CD14-positive monocyte (primary cell): ENCODE data around the gene PHF13. TPM values are rescaled to one million over a fixed set of nuclear protein-coding genes. Genes with fewer than 3 reads are reported as not detected.

Experiments
- DNase-seq, 3 donors: peaks; one replicate each; pipeline ENCODE4 v3.0.0-alpha.2; 2011 to 2022
- H2AFZ ChIP-seq: 2 replicates; pipeline ENCODE4 v1.6.0; 2012; ENCODE audit warnings: mild to moderate bottlenecking, low read depth, low read length, inconsistent platforms; ENCODE audit not compliant: insufficient read depth, poor library complexity, severe bottlenecking
- H3K27ac ChIP-seq, 2 donors: 1 replicate in 1 of 2; 2 replicates in 1 of 2; pipeline ENCODE4 v1.5.1; 2012 to 2013; ENCODE audit warnings: low read length in 2 of 2, control low read depth in 1 of 2, inconsistent platforms in 1 of 2, low read depth in 1 of 2, mild to moderate bottlenecking in 1 of 2
- H3K27me3 ChIP-seq, 2 donors: one replicate each; pipeline versions ENCODE4 v1.6.0 to v1.6.1; 2011 to 2013; ENCODE audit warnings: low read length in 2 of 2; ENCODE audit not compliant: control insufficient read depth in 2 of 2, insufficient read depth in 2 of 2
- H3K36me3 ChIP-seq, 2 donors: replicated peaks in 1 of 2; 1 replicate in 1 of 2; 2 replicates in 1 of 2; pipeline versions ENCODE4 v1.5.1 to v1.6.1; 2012 to 2013; ENCODE audit warnings: low read length in 2 of 2, control low read depth in 1 of 2, inconsistent platforms in 1 of 2, mild to moderate bottlenecking in 1 of 2; ENCODE audit not compliant: insufficient read depth in 2 of 2, control insufficient read depth in 1 of 2
- H3K4me1 ChIP-seq, 2 donors: 1 replicate in 1 of 2; 2 replicates in 1 of 2; pipeline versions ENCODE4 v1.5.1 to v1.6.1; 2012 to 2013; ENCODE audit warnings: low read length in 2 of 2, control low read depth in 1 of 2, inconsistent platforms in 1 of 2, mild to moderate bottlenecking in 1 of 2, moderate library complexity in 1 of 2; ENCODE audit not compliant: insufficient read depth in 2 of 2, control insufficient read depth in 1 of 2
- H3K4me2 ChIP-seq: replicated peaks from 2 replicates; pipeline ENCODE3; 2012; ENCODE audit warnings: low read length, moderate library complexity, mild to moderate bottlenecking; ENCODE audit not compliant: poor library complexity, severe bottlenecking; ENCODE audit errors: extremely low read depth
- H3K4me3 ChIP-seq, 3 experiments: fragments of 200-600 bp in 1 of 3; sonication (generic) in 1 of 3; replicated peaks in 1 of 3; 1 replicate in 2 of 3; 2 replicates in 1 of 3; pipeline ENCODE4 v1.5.1; 2011 to 2013; ENCODE audit warnings: low read length in 3 of 3, mild to moderate bottlenecking in 3 of 3, control low read depth in 2 of 3, low read depth in 2 of 3, inconsistent platforms in 1 of 3, moderate library complexity in 1 of 3
- H3K79me2 ChIP-seq: 2 replicates; pipeline ENCODE4 v1.6.0; 2012; ENCODE audit warnings: mild to moderate bottlenecking, control low read depth, inconsistent platforms, low read length, moderate library complexity; ENCODE audit not compliant: insufficient read depth
- H3K9ac ChIP-seq: 2 replicates; pipeline ENCODE4 v1.6.0; 2017; ENCODE audit warnings: low read length, mild to moderate bottlenecking; ENCODE audit not compliant: insufficient read depth, poor library complexity, severe bottlenecking
- H3K9me3 ChIP-seq, 2 donors: replicated peaks in 1 of 2; 1 replicate in 1 of 2; 2 replicates in 1 of 2; pipeline versions ENCODE4 v1.5.1 to v1.6.1; 2012 to 2013; ENCODE audit warnings: low read length in 2 of 2, control low read depth in 1 of 2; ENCODE audit not compliant: control insufficient read depth in 1 of 2, insufficient read depth in 1 of 2
- H4K20me1 ChIP-seq: 2 replicates; pipeline ENCODE4 v1.6.0; 2012; ENCODE audit warnings: mild to moderate bottlenecking, low read length, control low read depth, moderate library complexity; ENCODE audit not compliant: insufficient read depth
- H3K27ac Mint-ChIP-seq, 7 donors: one replicate each; pipeline ENCODE4 v1.8.0; 2020; ENCODE audit warnings: mild to moderate bottlenecking in 7 of 7, mixed read lengths in 7 of 7, moderate library complexity in 6 of 7, inconsistent platforms in 2 of 7
- H3K27me3 Mint-ChIP-seq, 3 donors: one replicate each; pipeline ENCODE4 v1.8.0; 2021 to 2022; ENCODE audit warnings: low read depth in 3 of 3, mild to moderate bottlenecking in 3 of 3, mixed read lengths in 3 of 3, moderate library complexity in 3 of 3, inconsistent platforms in 1 of 3
- H3K36me3 Mint-ChIP-seq, 2 donors: one replicate each; pipeline ENCODE4 v1.8.0; 2020; ENCODE audit warnings: mixed read lengths in 2 of 2, inconsistent platforms in 1 of 2, mild to moderate bottlenecking in 1 of 2
- H3K4me1 Mint-ChIP-seq: one replicate; pipeline ENCODE4 v1.8.0; 2020; ENCODE audit warnings: mild to moderate bottlenecking, mixed read lengths
- H3K4me3 Mint-ChIP-seq, 2 donors: one replicate each; pipeline ENCODE4 v1.8.0; 2020; ENCODE audit warnings: mild to moderate bottlenecking in 2 of 2, mixed read lengths in 2 of 2, moderate library complexity in 1 of 2
- H3K9me3 Mint-ChIP-seq, 7 donors: one replicate each; pipeline ENCODE4 v1.8.0; 2020 to 2022; ENCODE audit warnings: mixed read lengths in 7 of 7, mild to moderate bottlenecking in 6 of 7, moderate library complexity in 6 of 7, inconsistent platforms in 2 of 7
- WGBS: methylation state at CpG from one replicate; pipeline ENCODE4 v1.1.5; 2013; ENCODE audit warnings: missing lambda C conversion rate; ENCODE audit not compliant: insufficient coverage; 5-methylcytosine and 5-hydroxymethylcytosine counted together
- intact Hi-C, 2 donors: fragments of 100-400 bp; cut with micrococcal nuclease; formaldehyde crosslinking; loops; one replicate each; pipeline versions ENCODE4 v1.15.0 to v1.15.1; 2023
- polyA plus RNA-seq, 3 donors: library from polyadenylated mRNA; depleted of rRNA in 1 of 3; unstranded in 2 of 3; stranded (reverse) in 1 of 3; fragments of 300-500 nt in 2 of 3; fragments of >200 nt in 1 of 3; fragmentation: Illumina TruSeq in 2 of 3; gene quantifications; 1 replicate in 2 of 3; 2 replicates in 1 of 3; pipeline ENCODE4 v1.2.3, GENCODE V29; 2012 to 2021
- TF ChIP-seq, protein P1 (sequence below): fragments of 200-600 bp; IDR thresholded peaks from one replicate; pipeline ENCODE4 v1.8.0; 2022; ENCODE audit warnings: antibody characterized with exemption, mild to moderate bottlenecking

Gene PHF13
- polyA plus RNA-seq, 3 donors: 1.0 to 7.3 (median 1.7) TPM

DNA sequence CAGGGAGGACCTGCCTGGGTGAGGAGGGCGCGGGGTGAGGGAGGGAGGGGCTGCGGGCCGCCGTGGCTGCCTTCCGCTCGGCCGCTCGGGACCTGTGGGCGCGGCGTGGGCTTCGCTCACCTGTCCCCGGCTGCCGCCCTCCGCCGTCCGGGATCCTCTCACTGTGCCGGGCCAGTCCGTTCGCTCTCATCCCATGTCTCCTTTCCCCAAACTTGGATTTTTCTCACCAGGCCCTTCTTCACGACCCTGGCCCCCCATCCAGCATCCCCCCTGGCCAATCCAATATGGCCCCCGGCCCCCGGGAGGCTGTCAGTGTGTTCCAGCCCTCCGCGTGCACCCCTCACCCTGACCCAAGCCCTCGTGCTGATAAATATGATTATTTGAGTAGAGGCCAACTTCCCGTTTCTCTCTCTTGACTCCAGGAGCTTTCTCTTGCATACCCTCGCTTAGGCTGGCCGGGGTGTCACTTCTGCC is 33.4 kb upstream of the PHF13 start:
- DNase-seq: peak; percentile 58 to 73 (median 61)
- H3K27me3 ChIP-seq: no peaks in the 10 kb centered on the region
- H4K20me1 ChIP-seq: peaks cover 41% of the 10 kb centered on the region
- H3K9me3 Mint-ChIP-seq: peaks cover 0 to 3% (median 0%) of the 10 kb centered on the region in 7 donors
- H3K9me3 ChIP-seq: no peaks in the 10 kb centered on the region
- peak overlapping the region; percentile 61 to 83 (median 76) for H3K4me3 ChIP-seq
- peak overlapping the region; percentile 96 to 97 for H3K4me3 Mint-ChIP-seq
- H3K4me1 ChIP-seq: peaks cover 33 to 34% of the 10 kb centered on the region in 2 donors
- peaks cover 0 to 6% of the 10 kb centered on the region in 2 donors for H3K36me3 ChIP-seq
- H3K27ac ChIP-seq: peak overlapping the region; percentile 88 to 97
- TF ChIP-seq, protein P1, sequence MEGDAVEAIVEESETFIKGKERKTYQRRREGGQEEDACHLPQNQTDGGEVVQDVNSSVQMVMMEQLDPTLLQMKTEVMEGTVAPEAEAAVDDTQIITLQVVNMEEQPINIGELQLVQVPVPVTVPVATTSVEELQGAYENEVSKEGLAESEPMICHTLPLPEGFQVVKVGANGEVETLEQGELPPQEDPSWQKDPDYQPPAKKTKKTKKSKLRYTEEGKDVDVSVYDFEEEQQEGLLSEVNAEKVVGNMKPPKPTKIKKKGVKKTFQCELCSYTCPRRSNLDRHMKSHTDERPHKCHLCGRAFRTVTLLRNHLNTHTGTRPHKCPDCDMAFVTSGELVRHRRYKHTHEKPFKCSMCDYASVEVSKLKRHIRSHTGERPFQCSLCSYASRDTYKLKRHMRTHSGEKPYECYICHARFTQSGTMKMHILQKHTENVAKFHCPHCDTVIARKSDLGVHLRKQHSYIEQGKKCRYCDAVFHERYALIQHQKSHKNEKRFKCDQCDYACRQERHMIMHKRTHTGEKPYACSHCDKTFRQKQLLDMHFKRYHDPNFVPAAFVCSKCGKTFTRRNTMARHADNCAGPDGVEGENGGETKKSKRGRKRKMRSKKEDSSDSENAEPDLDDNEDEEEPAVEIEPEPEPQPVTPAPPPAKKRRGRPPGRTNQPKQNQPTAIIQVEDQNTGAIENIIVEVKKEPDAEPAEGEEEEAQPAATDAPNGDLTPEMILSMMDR: no peak
- peaks cover 0 to 3% (median 1%) of the 10 kb centered on the region in 3 donors for H3K27me3 Mint-ChIP-seq
- H3K4me1 Mint-ChIP-seq: peaks cover 39% of the 10 kb centered on the region
- peak overlapping the region; percentile 88 for H3K4me2 ChIP-seq
- H3K79me2 ChIP-seq: peaks cover 37% of the 10 kb centered on the region
- intact Hi-C loops: loop anchor here (1.0 to 5.0 kb wide), 3 partner anchors 21 to 37 kb away; partner anchors contain the start of gene PHF13 (in 1 of the 2)
- peaks cover 5 to 8% of the 10 kb centered on the region in 2 donors for H3K36me3 Mint-ChIP-seq
- peak overlapping the region; percentile 99 for H3K9ac ChIP-seq
- peak overlapping the region; percentile 97 to 100 (median 99) for H3K27ac Mint-ChIP-seq
- H2AFZ ChIP-seq: peak overlapping the region; percentile 70
- 0% methylated on average over 25 of the region's 30 CpGs for WGBS

DNA sequence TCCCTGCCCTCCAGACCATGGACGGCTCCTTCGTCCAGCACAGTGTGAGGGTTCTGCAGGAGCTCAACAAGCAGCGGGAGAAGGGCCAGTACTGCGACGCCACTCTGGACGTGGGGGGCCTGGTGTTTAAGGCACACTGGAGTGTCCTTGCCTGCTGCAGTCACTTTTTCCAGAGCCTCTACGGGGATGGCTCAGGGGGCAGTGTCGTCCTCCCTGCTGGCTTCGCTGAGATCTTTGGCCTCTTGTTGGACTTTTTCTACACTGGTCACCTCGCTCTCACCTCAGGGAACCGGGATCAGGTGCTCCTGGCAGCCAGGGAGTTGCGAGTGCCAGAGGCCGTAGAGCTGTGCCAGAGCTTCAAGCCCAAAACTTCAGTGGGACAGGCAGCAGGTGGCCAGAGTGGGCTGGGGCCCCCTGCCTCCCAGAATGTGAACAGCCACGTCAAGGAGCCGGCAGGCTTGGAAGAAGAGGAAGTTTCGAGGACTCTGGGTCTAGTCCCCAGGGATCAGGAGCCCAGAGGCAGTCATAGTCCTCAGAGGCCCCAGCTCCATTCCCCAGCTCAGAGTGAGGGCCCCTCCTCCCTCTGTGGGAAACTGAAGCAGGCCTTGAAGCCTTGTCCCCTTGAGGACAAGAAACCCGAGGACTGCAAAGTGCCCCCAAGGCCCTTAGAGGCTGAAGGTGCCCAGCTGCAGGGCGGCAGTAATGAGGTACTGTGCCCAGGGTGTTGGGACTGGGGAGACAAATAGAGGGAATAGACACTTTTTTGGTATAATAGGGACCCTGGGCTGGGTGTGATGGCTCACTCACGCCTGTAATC is 32.7 kb upstream of the PHF13 start:
- H3K4me3 ChIP-seq: peak overlapping the region; percentile 61 to 83 (median 76)
- peaks cover 0 to 3% (median 0%) of the 10 kb centered on the region in 3 donors for H3K27me3 Mint-ChIP-seq
- peaks cover 0 to 3% (median 0%) of the 10 kb centered on the region in 7 donors for H3K9me3 Mint-ChIP-seq
- H3K27ac Mint-ChIP-seq: peak overlapping the region; percentile 97 to 100 (median 99)
- H3K4me1 ChIP-seq: peaks cover 33 to 34% of the 10 kb centered on the region in 2 donors
- intact Hi-C loops: loop anchor here (1.0 to 5.0 kb wide), 3 partner anchors 20 to 36 kb away; partner anchors contain the start of gene PHF13 (in 1 of the 2)
- H3K4me3 Mint-ChIP-seq: peak overlapping the region; percentile 96 to 97
- H3K9ac ChIP-seq: peak overlapping the region; percentile 99
- H3K4me1 Mint-ChIP-seq: peaks cover 41% of the 10 kb centered on the region
- peak overlapping the region; percentile 88 to 97 for H3K27ac ChIP-seq
- TF ChIP-seq, protein P1: no peak
- peaks cover 43% of the 10 kb centered on the region for H3K79me2 ChIP-seq
- no peaks in the 10 kb centered on the region for H3K9me3 ChIP-seq
- peaks cover 48% of the 10 kb centered on the region for H4K20me1 ChIP-seq
- 31% methylated on average over 18 of the region's 19 CpGs for WGBS
- H3K27me3 ChIP-seq: no peaks in the 10 kb centered on the region
- peaks cover 6 to 8% of the 10 kb centered on the region in 2 donors for H3K36me3 Mint-ChIP-seq
- peak in 2 of 3 donors; percentile 51 to 69 for DNase-seq
- H2AFZ ChIP-seq: peak overlapping the region; percentile 70
- H3K4me2 ChIP-seq: peak overlapping the region; percentile 88
- peaks cover 2 to 12% of the 10 kb centered on the region in 2 donors for H3K36me3 ChIP-seq
